Dermis blood vessel endothelial cell (primary cell): Measurements from ENCODE around the gene ANKRD10. TPM values are rescaled to one million over a fixed set of nuclear protein-coding genes. Genes with fewer than 3 reads are reported as not detected.
"Not testable (repeated sequence)": the region's sequence is repeated elsewhere in the genome, so short reads cannot be mapped to it uniquely, and the experiment has no call there.

Experiments used
- DNase-seq: peaks from one replicate; pipeline ENCODE4 v3.0.0; 2010
- total RNA-seq: library from RNA; depleted of rRNA; stranded (reverse); fragments of >200 nt; gene quantifications from 2 replicates; pipeline ENCODE4 v1.2.3, GENCODE V29; 2014

ANKRD10 gene
- 52.6 and 92.2 TPM in 2 replicates for total RNA-seq

DNA sequence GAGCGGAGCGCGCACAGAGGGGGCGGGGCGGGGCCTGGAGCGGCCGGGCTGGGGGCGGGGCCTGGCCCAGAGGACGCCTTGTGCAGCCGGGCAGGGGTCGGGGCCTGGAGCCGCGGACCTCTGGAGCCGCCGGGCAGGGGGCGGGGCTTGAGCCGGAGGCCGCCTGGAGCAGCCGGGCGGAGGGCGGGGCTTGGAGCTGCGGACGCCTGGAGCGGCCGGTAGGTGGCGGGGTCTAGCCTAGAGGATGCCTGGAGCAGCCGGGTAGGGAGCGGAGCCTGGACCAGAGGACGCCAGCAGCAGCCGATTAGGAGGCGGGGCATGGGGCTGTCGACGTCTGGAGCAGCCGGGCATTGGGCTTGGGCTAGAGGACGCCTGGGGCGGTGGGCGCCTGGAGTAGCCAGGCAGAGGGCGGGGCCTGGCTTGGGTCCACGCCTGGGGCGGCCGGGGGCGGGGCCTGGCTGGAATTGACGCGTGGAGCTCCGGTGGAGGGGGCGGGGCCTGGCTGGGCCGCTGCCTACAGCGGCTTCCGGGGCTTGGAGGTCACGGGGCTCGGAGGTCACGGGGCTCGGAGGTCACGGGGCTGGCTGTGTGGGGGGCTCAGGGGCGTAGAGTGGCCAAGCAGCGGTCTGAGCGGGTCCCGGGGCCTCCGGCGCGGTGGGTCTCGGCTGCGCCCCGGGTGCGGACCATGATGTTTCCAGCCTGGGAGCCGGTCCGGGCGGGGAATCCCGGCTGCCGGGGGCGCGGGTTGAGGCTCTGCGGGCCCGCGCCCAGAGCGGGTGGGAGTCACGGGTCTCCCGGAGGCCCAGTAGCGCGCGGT, at the start of gene ANKRD10:
TSS of gene ANKRD10 (minus strand) at position 13 of the 817 bp plus-strand sequence. CDS start 135 bp downstream, outside the sequence.
- peak; percentile 99 for DNase-seq

- no peak for DNase-seq
These were observed 49.6 kb upstream of the ANKRD10 start for GRCh38 chr13:110964229-110965037.

DNA sequence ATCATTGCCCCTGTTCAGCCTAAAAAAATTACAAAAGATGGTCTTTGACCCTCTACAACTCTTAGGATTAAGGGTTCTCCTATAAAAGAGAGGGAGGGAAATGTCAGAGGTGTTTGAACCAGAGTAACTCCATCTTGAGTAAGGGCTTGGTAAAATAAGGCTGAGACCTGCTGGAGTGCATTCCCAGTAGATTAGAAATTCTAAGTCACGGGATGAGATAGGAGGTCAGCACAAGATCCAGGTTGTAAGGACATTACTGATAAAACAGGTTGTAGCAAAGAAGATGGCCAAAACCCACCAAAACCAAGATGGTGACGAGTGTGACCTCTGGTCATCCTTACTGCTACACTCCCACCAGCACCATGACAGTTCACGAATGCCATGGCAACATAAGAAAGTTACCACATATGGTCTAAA, 48.7 kb upstream of the ANKRD10 start:
- no peak for DNase-seq

GRCh38 chr13:110961959-110962358, 47.1 kb upstream of the ANKRD10 start:
- no peak for DNase-seq

GRCh38 chr13:110960204-110960603, 45.3 kb upstream of the ANKRD10 start:
- DNase-seq, result no peak

DNA sequence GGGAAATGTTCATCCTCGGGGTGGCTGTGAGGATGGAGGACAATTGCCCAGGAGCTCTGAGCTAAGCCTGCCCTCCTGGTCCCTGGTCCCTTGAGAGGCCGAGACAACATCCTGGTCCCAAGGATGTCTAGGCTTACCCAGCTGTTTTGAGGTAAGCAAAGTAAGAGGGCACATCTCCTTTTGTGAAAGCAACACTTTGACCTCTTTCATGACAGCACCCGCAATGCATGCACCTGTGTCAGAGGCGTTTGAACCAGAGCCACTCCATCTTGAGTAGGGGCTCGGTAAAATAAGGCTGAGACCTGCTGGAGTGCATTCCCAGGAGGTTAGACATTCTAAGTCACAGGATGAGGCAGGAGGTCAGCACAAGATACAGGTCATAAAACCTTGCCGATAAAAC, 43.1 kb upstream of the ANKRD10 start:
- DNase-seq, result no peak

DNA sequence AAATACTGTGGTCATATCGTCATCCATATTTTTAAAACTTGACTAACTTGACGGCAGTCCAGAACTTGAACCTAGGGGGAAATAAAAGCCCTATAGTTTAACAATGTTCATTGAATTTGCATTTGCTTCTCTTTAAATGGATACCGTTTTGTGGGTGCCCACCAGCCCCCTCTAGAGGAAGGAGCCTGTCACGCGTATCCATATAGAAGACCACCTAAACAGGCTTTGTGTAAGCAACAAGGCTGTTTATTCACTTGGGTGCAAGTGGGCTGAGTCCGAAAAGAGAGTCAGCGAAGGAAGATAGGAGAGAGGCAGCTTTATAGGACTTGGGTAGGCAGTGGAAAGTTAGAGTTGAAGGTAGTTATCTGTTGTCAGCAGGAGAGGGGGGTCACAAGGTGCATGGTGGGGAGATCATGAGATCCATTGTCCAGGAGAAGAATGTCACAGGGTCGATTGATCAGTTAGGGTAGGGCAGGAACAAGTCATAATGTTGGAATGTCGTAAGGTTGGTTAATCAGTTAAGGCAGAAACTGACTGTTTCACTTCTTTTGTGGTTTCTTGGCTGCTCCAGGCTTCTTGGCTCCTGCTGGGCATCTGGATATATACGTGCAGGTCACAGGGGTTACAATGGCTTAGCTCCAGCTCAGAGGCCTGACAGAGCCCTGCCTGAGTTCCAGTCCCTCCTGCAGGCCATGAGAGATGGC, 42.5 kb upstream of the ANKRD10 start:
- DNase-seq, result peak; percentile 39

DNA sequence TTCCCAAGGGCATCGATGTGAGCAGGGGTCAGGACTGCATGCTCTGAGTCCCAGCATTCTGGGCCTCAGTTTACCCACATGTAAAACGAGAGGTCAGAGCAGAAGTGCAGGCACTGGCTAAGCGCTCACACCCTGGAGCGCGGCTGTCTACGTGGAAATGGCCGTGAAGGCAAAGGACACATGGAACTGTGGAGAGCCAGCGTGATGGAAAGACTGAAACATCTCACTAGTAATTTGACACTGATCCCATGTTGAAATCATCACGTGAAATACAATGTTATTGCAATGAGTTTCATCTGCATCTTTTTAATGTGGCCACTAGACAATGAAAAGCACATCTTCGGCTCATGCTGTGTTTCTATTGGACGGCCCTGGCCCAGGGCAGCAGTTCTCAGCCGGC, 41.3 kb upstream of the ANKRD10 start:
- DNase-seq, result not testable (repeated sequence)

DNA sequence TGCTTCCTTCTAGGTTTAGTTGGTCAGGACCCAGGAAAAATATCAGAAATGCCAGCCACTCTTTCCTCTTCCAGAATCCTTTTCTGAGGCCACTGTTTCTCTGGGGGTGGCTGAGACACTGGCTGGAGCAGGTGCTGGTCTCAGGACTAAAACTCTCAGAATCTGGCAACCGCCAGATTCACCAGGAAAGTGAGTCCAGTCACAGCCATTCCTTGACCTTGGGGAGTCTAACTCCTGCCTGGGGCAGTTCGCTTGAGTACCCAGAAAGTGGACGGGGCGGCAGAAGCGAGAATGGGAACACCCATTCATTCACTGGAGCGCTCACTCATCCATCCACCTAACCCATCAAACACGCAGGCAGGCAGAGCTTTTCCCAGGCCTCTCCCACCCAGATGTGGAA, 40.7 kb upstream of the ANKRD10 start:
- not testable (repeated sequence) for DNase-seq

- DNase-seq, result peak; percentile 95
These were observed 40.2 kb upstream of the ANKRD10 start for GRCh38 chr13:110955072-110955503.

DNA sequence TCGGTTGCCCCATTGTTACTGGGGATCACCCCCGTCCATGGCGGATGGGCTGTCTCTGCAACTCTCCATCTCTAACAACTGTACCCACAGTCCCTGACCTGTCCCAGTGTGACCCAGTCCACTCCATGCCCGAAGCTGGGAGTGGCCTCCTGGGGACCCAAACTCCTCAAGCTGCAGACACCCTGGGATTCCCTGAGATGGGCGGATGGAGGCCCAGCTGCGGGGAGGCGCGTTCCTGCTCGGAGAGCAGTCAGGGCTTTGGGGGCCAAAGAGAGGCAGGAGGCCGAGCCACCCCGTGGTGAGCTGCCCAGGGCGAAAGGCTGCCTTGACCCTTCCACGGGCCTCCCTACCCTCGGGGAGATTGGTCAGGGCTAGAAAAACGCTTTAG, 39.7 kb upstream of the ANKRD10 start:
- DNase-seq, result not testable (repeated sequence)

DNA sequence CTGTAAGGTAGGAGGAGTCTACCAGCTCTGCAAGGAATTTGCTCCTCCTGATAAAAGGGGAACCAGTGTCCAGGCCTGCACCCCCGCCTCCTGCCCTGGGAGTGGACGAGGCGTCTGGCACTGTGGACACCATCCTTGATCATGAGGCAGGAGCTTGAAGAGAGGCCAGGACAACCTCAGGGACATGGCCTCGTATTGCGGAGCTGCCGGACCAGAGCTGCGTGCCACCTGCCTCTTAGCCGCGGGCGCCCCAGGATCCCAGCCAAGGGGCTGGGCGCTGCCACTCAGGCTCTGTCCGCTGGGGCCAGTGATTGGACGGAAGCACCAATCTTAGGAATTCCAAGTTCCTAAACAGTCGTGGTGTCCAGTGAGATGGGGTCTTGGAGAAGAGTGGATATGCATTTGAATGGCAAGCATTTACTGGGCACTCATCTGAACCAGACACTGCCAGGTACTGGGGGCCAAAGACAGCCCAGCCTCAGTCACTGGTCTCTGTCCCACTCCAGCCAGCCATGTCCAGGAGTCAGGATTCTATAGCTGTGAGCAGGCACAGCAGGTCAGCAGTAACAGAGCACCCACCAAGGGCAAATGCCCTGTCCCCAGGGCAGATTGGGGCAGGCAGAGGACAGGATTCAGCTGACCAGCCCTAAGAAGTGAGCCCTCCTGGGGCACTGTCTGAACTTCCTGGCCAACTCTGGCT, 39.1 kb upstream of the ANKRD10 start:
- no peak for DNase-seq

- DNase-seq, result no peak
These were observed 38.5 kb upstream of the ANKRD10 start for GRCh38 chr13:110953416-110953815.

DNA sequence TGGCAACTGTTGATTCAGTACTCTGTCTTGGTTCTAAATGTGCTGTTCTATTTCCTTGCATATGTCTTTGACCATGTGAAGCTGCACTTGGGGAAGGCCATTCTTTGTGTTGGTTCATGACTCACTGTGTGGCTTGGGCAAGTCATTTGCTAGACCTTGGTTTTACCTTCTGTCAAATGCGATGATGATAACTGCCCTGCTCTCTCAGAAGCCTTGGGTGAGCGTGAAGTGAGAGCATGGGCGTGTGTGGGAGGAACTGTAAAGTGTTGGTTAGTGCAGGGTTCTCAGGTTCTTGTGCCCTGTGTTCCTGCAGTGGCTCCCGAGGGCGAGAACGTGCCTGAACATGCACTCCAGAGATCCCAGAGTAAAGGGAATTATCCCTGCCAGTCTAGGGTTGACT, 37.3 kb upstream of the ANKRD10 start:
- not testable (repeated sequence) for DNase-seq

DNA sequence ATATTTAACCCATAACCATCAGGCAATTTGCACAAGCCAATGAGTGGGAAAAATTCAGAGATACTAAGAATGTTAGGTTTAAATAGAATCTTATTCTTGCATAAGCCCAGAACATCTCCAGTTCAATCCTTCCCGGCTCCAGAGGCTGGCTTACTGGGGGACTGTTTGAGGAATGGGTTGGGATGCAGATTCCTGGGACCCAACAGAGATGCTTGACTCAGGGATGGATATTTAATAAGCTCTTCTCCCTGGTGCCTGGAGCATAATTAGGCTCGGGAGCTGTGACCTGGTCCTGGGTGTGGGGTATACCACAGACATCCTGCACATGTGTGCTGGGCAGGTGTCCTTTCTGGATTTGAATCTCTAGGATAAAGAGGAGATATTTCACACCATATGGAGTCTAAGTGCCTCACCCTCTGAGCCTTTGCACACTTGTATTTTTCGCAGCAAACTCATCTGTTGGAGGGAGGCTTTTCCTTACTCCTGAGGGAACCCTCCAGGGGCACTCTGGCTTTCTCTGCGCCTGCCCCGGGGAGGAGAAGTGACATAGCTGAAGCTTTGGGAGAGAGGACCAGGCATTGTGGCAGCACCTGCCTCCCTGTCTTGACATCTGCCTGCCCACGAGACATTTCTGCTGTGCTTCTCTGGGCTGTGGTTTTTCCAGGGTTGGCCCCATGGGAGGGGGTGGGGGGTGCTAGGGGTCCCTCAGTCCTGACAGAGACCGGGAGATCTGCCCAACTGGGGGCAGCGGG, 36.1 kb upstream of the ANKRD10 start:
- no peak for DNase-seq

- no peak for DNase-seq
These were observed 35.5 kb upstream of the ANKRD10 start for GRCh38 chr13:110950356-110950755.

GRCh38 chr13:110949628-110950027, 34.8 kb upstream of the ANKRD10 start:
- peak; percentile 27 for DNase-seq

DNA sequence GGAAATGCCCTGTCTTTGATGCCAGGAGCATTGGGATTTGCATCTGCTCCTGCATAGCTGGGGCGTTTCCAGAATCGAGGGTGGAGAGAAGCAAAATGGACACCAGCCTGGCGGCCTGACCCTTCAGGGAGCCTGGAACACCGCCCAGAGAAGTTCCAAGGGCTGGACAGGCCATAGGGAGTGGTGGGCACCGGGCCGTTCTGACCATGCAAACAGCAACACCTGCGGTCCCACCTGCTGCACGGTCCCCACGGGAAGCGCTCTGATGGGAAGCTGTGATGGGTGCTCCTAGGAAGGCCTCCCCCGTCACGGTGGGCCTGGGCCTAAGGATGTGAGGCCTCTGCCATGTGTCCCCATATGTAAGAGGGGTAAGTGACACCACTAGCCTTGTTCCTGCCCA, 34.2 kb upstream of the ANKRD10 start:
- no peak for DNase-seq

- not testable (repeated sequence) for DNase-seq
These were observed 32.5 kb upstream of the ANKRD10 start for GRCh38 chr13:110947338-110947737.

DNA sequence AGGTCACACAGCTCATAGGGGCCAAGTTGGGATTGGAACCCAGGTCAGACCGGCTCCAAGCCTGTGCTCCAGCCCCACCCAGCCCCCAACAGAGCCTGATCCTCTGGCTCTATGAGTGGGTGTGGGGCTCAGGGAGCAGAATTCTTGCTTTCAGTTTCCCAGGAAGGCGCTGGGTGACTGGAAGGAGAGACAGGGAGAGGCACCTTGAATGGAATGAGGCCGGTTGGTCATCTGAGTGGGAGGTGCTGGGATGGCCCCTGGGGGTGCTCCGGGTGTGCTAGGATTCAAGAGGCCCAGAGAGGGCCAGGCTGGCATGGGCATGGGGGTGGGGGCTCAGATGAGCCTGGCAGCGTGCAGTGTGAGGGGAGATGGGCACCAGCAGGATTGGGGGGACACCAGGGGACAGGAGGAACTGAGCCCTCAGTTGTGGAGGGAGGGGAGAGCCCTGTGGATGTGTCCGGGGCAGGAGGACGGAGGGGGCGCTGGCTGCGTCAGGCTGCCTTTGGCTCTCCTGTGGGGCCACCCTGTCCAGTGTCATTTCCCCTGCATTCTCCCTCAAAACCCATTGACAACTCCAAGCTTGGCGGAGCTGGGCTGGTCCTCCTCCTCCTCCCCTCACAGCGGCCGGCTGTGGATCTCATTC, 31.2 kb upstream of the ANKRD10 start:
- no peak for DNase-seq
